MG63 (cell line): ENCODE data around the gene LBX1. TPM values are rescaled to one million over a fixed set of nuclear protein-coding genes. Genes with fewer than 3 reads are reported as not detected.

ENCODE experiments used
- DNase-seq: peaks from one replicate; pipeline ENCODE4 v3.0.0-alpha.2; 2020
- H3K27me3 ChIP-seq: fragments of 250-450 bp; sonication (Bioruptor Pico); 2 replicates; pipeline ENCODE4 v1.5.1; 2020; ENCODE audit warnings: mild to moderate bottlenecking, moderate library complexity
- H3K36me3 ChIP-seq: fragments of 250-450 bp; sonication (Bioruptor Pico); 2 replicates; pipeline ENCODE4 v1.5.1; 2020; ENCODE audit warnings: mild to moderate bottlenecking, moderate library complexity
- H3K4me3 ChIP-seq: fragments of 250-450 bp; sonication (Bioruptor Pico); 2 replicates; pipeline ENCODE4 v1.5.1; 2020; ENCODE audit warnings: mild to moderate bottlenecking, moderate library complexity
- H3K9me3 ChIP-seq: fragments of 250-450 bp; sonication (Bioruptor Pico); 2 replicates; pipeline ENCODE4 v1.5.1; 2020; ENCODE audit warnings: mild to moderate bottlenecking, moderate library complexity
- total RNA-seq: library from RNA; depleted of rRNA; stranded (reverse); fragments of >200 nt; shearing (Covaris generic); gene quantifications from 2 replicates; pipeline ENCODE4 v1.2.3, GENCODE V29; 2014; ENCODE audit warnings: low replicate concordance

The LBX1 gene
- total RNA-seq, 1 experiment from 2014 or later, result 3.0 TPM

DNA sequence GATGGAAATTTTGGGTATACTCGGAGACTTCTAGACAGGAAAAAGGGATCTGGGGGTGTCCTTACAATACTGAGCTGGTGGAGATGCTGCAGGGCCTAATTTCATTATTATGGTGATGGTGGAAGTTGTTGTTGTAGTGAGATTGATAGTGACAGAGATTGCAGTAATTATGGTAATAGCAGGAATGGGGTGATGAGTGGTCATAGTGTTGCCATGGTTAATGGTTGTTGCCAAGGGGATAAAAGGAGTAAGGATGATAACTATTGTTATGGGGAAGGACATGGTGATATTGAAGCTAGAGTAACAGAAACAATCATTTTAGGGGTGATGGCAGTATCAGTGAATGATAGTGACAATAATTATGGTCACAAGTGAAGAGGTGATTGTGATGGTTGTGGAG is 27.1 kb upstream of the LBX1 start:
- H3K4me3 ChIP-seq, result no peak overlapping the region
- H3K36me3 ChIP-seq, result no peaks in the 10 kb centered on the region
- no peak for DNase-seq
- no peaks in the 10 kb centered on the region for H3K27me3 ChIP-seq
- H3K9me3 ChIP-seq, result no peaks in the 10 kb centered on the region

GRCh38 chr10:101250136-101250535 is 20.9 kb upstream of the LBX1 start:
- Histone ChIP-seq H3K9me3 (no peaks in the 10 kb centered on the region), H3K36me3 (no peaks in the 10 kb centered on the region), H3K27me3 (no peaks in the 10 kb centered on the region), H3K4me3 (no peak overlapping the region)
- DNase-seq, result no peak

- H3K9me3 ChIP-seq, result no peaks in the 10 kb centered on the region
- H3K36me3 ChIP-seq, result no peaks in the 10 kb centered on the region
- DNase-seq, result no peak
- no peak overlapping the region for H3K4me3 ChIP-seq
- H3K27me3 ChIP-seq, result no peaks in the 10 kb centered on the region
Observed at GRCh38 chr10:101249171-101249581, 19.9 kb upstream of the LBX1 start.

DNA sequence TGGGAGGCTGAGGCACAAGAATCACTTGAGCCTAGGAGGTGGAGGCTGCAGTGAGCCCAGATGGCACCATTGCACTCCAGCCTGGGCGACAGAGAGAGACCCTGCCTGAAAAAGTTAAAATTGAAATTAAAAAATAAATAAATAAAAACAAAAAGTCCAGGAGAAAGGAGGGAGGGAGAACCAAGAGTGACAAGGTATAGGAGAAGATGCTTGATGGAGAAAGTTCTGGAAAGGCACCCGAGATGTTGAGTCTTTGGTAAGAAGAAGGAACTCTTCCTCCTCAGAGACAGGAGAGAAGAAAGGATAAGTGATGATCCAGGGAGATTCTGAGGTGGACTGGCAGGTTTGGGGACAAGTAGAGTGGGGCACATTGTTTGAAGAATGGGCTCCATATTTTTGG is 17.4 kb upstream of the LBX1 start:
- no peak overlapping the region for H3K4me3 ChIP-seq
- H3K9me3 ChIP-seq, result no peaks in the 10 kb centered on the region
- no peaks in the 10 kb centered on the region for H3K36me3 ChIP-seq
- no peak for DNase-seq
- no peaks in the 10 kb centered on the region for H3K27me3 ChIP-seq

- H3K4me3 ChIP-seq, result no peak overlapping the region
- DNase-seq, result peak; percentile 83
- H3K36me3 ChIP-seq, result no peaks in the 10 kb centered on the region
- no peaks in the 10 kb centered on the region for H3K27me3 ChIP-seq
- no peaks in the 10 kb centered on the region for H3K9me3 ChIP-seq
Observed at GRCh38 chr10:101244321-101245050, 15.2 kb upstream of the LBX1 start.

DNA sequence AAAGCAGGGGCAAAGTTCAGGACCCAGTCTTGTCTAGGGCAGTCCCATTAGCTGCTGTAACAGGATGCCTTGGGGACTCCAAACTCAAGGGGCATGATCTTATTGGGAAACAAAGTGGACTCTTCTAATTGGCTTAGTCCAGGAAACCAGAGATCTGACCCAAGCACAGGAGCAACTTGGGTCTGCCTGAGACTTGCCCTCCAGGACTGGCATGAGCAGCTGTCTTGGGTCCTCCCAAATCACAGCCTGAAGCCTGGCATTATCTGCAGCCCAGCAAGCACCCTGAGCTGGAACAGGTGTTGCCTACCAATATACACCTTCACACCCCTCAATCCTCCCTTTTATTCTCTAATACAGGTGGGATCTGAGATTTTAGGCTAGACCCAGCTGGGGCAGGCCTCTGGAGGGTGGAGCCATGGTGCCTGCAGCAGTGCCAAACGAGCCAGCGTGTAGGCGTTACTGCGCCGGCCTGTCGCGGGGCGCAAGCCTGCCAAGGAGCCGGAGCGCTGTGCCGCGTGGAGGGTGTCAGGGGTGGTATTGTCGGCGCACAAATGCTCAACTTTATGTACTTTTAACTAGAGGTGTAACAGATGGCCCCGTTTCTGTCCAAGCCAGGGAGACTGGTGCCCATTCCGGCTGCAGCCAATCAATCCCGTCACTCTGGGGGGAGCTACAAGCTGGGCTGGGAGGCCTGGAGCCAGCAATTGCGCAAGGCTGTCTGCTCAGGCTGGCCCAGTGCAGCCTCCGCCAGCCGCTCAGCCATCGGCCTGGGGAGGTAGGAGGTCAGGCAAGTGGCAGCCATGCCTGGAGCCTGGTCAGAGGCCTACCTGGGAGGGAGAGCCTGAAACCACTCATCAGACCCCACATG is 12.8 kb upstream of the LBX1 start:
- no peaks in the 10 kb centered on the region for H3K9me3 ChIP-seq
- no peaks in the 10 kb centered on the region for H3K27me3 ChIP-seq
- DNase-seq, result no peak
- no peak overlapping the region for H3K4me3 ChIP-seq
- no peaks in the 10 kb centered on the region for H3K36me3 ChIP-seq

GRCh38 chr10:101238732-101239105 is 9.5 kb upstream of the LBX1 start:
- DNase-seq, result no peak
- Histone ChIP-seq H3K36me3 (no peaks in the 10 kb centered on the region), H3K9me3 (no peaks in the 10 kb centered on the region), H3K27me3 (no peaks in the 10 kb centered on the region), H3K4me3 (no peak overlapping the region)

DNA sequence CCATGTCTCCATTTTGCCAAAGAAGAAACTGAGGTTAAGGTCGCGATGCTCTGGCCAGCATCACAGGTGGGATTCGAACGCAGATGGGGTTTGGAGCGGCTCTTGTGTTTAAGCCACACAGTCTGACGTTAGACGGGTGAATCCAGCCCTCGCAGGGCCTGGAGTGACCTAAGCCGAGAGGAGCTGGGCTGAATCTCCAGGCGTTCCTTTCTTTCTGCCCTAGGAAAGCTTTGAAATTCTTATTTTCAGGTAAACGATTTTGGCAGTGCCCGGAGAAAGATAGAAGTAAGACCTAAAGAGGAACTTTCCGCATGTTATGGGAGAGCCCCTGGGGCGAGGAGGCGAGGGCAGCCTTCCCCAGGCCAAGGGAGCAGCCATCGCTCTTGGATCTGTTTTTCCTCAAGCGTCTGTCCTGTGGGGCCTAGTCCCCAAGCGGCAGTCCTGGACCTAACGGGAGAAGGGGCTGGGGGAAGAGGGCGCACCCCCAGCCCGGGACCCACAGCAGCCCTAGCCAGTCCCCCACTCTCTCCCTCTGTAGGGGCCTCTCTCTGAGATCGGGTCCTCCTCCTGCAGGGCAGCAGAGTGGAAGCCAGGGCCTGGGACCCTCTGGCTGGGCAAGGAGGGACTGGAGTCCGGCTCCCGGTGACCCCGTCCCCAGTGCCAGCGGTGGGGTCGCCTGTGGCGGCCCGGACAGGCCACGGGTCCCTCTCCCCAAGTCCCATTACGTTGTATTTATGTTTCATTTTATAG is 8.9 kb upstream of the LBX1 start:
- DNase-seq, result no peak
- Histone ChIP-seq H3K36me3 (no peaks in the 10 kb centered on the region), H3K27me3 (no peaks in the 10 kb centered on the region)

GRCh38 chr10:101237081-101237981 is 8.1 kb upstream of the LBX1 start:
- H3K4me3 ChIP-seq, result no peak overlapping the region
- no peak for DNase-seq
- no peaks in the 10 kb centered on the region for H3K36me3 ChIP-seq
- H3K9me3 ChIP-seq, result no peaks in the 10 kb centered on the region
- H3K27me3 ChIP-seq, result no peaks in the 10 kb centered on the region

More for the DNA sequence above, 8.9 kb upstream of the LBX1 start:
- Histone ChIP-seq H3K9me3 (no peaks in the 10 kb centered on the region), H3K4me3 (no peak overlapping the region)

DNA sequence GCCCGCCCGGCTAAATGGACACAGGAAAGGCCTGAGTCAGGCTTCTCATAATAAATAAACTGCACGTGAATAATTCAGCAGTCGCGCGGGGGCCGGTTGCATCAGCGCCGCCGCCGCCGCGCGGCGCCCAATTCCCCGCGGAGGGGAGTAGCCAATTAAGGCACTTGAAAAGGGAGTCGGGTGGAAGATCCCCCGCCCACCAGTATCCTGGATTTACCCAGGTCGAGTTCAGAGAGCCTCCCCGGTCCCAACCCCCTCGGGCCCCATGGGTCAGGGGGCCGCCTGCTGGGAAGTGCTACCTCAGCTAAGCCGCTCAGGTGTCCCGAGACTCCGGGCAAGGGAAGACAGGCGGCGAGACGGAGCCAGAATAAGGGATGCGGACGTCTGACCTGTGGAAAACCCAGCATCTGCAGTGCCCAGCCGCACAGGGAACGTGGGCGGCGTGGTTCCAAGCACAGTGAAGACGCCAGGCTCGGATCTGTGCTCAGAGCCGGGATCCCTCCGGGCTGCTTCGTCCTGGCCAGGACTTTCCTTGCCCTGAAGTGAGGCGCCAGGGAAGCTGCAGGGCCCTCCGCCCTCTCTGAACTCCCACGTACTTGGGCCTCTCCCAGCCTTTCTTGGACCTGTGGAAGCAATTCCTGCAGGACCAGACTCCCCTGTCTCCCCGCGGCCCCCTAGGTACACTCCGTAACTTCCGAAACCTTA is 7.3 kb upstream of the LBX1 start:
- no peak overlapping the region for H3K4me3 ChIP-seq

GRCh38 chr10:101235766-101236165 is 6.5 kb upstream of the LBX1 start:
- no peaks in the 10 kb centered on the region for H3K36me3 ChIP-seq
- no peak overlapping the region for H3K4me3 ChIP-seq
- DNase-seq, result no peak
- H3K27me3 ChIP-seq, result no peaks in the 10 kb centered on the region
- H3K9me3 ChIP-seq, result no peaks in the 10 kb centered on the region

More for the DNA sequence above, 7.3 kb upstream of the LBX1 start:
- DNase-seq, result no peak
- Histone ChIP-seq H3K9me3 (no peaks in the 10 kb centered on the region), H3K27me3 (no peaks in the 10 kb centered on the region), H3K36me3 (no peaks in the 10 kb centered on the region)

- H3K36me3 ChIP-seq, result no peaks in the 10 kb centered on the region
- no peaks in the 10 kb centered on the region for H3K27me3 ChIP-seq
- no peak for DNase-seq
- H3K9me3 ChIP-seq, result no peaks in the 10 kb centered on the region
- no peak overlapping the region for H3K4me3 ChIP-seq
Observed at GRCh38 chr10:101234333-101234732, 5.1 kb upstream of the LBX1 start.

DNA sequence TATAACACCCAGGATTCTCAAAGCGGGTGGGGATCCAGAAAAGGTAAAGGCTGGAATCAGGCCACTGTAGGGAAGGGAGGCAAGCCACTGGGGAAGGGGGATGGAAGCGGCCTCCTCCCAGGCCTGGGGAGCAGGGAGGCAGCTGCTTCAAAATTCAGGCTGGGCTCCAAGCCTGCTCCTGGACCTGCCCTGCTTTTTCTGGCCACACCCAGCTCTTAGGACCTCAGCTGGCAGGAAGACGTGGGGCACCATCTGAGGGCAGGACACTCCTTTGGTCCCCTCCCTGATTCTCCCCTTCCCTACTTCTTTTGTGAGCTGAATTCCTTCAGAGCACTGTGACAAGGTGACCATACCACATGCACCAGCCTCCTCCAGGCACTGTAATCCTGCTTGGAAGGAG is 4.6 kb upstream of the LBX1 start:
- H3K27me3 ChIP-seq, result no peaks in the 10 kb centered on the region
- H3K9me3 ChIP-seq, result no peaks in the 10 kb centered on the region
- no peaks in the 10 kb centered on the region for H3K36me3 ChIP-seq
- DNase-seq, result no peak
- H3K4me3 ChIP-seq, result no peak overlapping the region

DNA sequence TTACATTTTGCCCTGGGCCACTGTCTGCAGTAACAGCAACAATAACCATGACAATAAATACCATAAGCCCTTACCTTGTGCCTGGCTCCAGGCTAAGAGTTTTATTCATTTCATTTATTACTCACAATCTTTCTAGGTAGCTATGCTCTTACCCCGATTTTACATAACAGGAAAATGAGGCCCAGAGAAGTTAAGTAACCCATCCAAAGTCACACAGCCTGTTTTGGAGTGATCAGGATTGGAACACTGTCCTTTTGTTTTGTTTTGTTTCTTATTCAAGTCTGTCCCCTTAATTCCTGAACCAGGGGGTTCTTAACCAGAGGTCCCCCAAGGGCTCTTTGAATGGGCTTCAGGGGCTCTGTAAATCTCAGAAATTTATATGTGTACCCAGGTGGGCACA is 4.2 kb upstream of the LBX1 start:
- H3K36me3 ChIP-seq, result no peaks in the 10 kb centered on the region

GRCh38 chr10:101231912-101232689 is 2.8 kb upstream of the LBX1 start:
- no peak for DNase-seq

More for the DNA sequence above, 4.2 kb upstream of the LBX1 start:
- no peaks in the 10 kb centered on the region for H3K27me3 ChIP-seq
- H3K9me3 ChIP-seq, result no peaks in the 10 kb centered on the region
- H3K4me3 ChIP-seq, result no peak overlapping the region
- DNase-seq, result no peak

More at GRCh38 chr10:101231912-101232689, 2.8 kb upstream of the LBX1 start:
- H3K4me3 ChIP-seq, result no peak overlapping the region
- H3K27me3 ChIP-seq, result no peaks in the 10 kb centered on the region
- H3K9me3 ChIP-seq, result no peaks in the 10 kb centered on the region
- no peaks in the 10 kb centered on the region for H3K36me3 ChIP-seq
